Activated T-helper 9 cell treated with anti-CD3 and anti-CD28 coated beads, Interleukin-2, amount 50 U/mL, for 16 hours (primary cell): ENCODE measurements around the gene KIF23.

Source experiments
- DNase-seq: peaks from one replicate; pipeline ENCODE4 v3.0.0-alpha.2; 2020; ENCODE audit warnings: low read depth

Gene KIF23

DNA sequence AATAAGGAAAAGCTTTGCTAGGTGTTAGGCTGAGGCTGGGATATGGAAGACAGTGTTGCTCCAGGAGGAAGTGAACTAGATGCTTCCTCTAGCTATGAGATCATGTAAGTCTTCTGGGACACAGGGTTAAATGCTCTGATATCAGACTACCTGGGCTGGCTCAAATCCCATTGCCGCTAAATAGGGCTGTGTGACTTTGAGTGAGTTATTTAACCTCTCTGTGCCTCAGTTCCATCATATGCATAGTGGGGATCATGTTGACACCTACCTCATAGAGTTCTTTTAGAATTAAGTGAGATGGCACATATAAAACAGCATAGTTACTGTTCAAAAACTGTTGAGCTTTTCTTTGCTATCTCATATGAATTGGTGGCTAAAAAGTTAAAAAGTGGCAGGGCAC lies 51.1 kb downstream of the KIF23 start:
- DNase-seq = no peak

DNA sequence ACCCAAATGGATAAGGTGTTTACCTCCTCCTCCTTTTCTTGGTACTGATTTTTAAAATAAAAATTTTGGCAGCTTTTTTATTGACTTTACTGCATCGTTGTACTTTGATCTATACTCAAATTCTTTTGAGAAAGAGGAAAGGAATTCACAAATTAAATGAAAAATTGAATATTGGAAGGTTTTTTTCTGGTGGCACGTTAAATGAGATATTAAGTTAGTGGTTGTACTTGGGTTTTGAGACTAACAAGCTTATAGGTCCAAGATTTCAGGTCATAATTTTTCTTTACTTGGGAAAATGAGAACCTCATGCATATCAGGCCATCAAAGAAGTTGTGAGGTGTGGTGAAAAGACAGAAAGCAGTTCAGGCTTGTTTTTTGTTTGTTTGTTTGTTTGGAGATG lies 52.6 kb downstream of the KIF23 start:
- DNase-seq = no peak

DNA sequence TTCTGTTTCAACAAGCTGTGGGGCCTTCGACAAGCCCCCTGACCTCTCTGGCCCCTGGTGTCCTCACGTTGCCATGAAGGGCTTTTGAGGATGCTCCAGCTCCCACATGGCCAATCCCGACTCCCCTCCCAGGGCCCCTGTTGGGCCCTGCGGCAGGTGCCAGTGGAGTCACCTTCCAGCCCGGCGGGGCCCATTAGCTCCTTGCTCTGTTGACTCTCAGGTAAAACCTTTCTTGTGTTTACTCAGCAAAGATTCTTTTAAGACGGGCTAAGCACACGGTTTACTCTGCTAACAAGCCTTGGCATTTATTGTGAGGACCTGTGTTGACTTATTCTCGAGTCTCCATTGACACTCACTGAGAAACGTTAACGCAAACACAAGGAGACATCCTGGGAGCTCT lies 53.5 kb downstream of the KIF23 start:
- no peak for DNase-seq

DNA sequence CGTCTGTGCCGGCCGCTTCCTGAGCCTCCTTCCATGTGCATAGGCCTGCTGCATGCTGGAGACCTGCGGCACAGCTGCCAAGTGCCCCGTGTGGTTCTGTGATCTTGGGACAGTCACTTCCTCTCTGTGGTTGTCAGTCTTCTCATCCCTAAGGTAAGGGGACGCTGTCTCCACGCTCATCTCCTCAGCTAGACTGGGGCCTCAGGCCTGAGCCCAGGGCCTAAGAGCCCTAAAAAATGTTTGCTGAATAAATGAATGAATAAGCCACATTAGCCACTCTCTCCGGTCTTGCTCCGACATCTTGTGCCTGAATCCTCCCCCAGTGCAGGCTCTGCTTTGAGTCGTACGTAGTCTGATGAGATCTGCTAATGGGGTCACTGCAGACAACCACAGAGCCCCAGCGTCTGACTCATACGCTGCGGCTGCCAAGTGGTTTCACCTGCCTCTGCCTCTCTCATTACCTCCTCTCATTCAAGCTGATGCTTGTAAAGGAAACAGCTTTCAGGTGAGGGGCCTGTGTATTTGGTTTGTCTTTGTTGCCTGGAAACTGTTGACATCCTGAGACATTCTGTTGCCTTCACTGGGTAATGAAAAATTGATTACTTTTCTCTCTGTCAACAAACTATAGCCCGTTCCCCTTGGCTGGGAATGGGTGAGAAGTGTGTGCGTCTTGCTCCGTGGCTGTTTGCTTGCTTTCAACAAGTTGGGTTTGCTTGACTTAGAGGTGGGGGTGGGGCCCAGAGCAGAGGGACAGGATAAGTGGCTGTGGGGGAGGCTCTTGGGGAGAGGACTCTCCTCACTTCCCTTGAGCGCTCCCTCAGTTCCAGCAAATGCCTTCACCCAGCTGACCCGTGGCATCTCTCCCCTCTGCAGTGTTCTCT lies 54.3 kb downstream of the KIF23 start:
- DNase-seq = peak; percentile 77

DNA sequence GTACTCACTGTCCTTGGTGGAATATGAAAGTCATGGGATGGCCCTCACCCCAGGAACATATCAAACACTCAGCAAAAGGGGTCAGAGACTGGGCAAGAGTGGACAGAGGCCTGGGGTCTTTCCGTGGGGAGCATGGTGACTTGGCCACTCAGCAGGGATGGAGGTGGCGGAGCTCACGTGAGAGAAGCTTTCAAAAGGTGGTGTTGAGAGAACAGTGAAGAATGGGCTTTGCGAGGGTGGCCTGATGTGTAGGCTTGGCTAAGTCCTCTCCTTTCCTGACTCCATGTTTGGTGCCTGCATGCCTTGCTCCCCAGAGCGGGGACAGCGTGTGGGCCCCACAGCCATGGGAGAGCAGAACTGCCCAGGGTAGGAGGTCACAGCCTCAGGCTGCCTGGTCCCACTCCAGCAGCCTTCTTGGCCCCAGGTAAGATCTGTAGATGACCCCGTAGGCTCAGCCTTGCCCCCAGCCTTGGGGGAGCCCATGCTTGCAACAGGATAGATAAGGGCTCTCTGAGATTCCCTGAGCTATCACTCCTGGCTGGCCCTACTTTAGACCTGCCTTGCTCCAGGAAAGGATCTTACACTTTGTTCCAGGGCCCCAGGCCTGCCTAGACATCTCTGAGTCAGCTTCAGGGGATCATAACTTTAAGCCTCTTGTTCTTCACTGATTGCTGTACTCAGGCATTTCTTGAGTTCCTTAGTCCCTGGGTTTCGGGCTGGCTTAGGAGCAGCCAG lies 55.5 kb downstream of the KIF23 start:
- no peak for DNase-seq

DNA sequence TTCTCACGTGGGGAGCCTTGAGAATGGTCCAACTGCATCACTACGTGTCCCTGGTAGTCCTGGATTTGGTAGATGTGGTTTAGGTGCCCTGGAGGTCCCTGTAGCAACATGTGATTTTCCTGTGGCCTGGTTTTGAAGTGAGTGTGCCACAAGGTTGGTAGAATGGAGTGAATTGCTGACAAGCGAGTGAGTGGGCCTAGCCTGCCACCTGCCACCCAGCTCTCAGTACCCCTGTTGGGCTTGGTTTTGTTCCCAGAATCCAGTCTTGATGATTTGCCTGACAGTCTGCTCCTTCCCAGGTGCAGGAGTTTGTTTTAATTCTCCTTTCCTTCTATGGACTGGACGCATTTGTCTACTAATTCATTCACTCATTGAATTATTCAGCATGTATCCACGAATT lies 57.9 kb downstream of the KIF23 start:
- no peak for DNase-seq

DNA sequence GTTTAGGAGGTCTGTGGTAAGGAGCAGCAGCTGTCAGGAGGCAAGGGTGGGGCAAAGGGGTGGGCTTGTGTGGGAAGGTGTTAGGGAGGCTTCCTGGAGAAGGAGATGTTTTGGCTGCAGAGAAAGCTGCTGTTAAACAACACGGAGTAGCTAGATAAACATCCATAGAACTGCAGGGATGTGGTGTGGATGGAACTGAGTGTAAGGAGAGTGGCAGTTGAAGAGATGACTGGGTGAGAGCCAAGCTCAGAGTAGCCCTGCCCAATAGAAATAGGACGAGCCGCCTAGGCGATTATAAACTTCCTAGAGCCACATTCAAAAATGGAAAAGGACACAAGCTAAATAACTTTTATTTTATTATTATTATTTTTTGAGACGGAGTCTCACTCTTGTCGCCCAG lies 58.4 kb downstream of the KIF23 start:
- DNase-seq = no peak

DNA sequence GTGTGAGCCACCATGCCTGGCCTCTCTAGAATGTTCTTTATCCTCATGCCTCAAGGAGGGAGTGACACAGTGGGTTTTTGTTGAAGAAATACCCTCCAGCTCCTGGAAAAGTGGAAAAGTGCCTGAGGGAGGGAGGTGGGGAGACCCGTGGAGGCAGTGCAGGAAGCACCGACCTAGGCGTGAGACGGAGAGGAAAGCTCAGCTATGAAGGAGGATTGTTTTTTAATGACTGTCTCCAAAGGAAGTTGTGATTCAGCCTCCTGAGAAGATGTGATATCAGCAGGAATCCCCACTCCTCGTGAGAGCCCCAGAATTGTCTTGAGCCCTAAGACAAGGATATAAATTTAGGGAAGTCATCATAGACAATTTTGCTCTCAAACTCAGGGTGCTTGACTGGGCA lies 60.1 kb downstream of the KIF23 start:
- DNase-seq = no peak

DNA sequence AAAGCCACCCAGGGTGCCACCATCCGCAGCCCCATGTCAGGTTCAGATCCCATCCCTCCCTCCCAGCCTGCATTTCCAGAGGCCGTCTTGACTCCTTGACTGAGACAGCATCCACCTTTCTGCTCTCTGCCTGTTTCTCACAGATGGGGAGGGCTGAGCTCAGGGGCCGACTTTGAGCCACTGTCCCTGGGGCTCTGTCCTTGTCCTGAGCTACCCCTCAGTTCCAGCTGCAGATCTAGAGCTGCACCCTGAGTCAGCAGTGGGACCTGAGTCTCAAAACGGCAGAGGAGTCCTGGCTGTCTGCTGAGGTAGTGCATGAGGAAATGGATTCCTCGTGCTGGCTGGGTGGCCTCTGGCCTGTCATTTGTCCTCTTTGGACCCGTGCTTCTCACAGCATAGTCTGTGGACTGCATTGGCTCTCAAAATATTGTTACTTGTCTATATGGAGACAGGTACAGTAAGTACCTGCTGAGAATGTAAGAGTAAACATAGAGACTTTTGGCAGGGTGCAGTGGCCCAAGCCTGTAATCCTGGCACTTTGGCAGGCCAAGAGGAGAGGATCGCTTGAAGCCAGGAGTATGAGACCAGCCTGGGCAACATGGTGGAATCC lies 60.8 kb downstream of the KIF23 start:
- DNase-seq = no peak

DNA sequence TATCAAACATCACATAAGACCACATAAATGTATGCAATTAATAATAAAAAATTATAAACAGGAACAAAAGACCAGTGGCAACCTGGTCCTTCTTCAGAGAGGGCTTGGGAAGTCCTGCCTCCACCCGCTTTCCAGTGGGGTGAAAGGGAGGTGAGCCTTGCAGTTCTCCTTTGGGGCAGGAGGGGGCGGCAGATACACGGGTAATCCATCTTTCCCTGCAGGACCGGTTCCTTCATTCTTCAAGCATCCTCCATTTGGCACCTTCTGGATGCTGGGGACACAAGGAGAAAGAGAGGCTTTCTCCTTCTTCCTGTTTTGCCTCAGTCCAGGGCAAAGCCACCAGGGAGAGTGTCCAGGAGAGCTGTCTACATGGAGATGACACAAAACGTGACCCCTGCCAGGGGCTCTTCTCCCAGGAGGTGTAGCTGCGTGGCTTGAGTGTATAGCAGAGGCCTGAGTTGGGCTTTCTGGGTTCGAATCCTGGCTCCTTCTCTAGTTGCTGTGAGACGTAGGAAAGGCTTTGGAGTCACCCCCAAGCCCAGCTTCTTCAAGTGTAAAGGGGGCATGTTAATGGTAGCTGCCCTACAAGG lies 61.7 kb downstream of the KIF23 start:
- peak; percentile 58 for DNase-seq

DNA sequence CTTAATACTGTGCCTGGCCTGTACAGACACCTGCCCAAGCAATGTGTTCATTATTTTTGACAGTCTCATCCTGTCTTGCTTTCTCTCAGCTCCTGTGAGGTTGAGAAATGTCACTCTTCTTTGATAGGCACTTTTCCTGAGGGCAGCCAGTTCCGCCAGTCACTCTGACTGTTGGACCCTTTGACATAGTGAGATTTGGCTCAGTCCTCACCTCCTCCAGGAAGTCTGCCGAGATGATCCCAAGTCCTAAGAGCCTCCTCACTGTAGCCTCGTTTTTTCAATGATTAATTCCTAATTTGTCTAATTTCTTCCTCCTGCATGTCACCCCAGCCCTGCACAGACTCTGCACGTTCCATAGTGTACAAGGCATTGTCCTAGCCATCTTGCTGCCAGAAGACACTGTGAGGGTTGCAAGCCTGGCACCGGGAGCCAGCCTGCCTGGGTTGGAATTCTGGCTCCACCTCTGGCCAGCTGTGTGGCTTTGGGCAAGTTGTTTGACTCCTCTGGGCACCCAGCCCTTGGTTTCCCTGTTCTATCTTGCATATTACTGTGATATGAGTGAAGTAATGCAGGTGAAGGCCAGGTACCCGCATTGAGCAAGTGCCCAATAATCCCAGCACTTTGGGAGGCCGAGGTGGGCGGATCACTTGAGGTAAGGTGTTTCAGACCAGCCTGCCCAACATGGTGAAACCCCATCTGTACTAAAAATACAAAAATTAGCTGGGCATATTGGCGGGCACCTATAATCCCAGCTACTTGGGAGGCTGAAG lies 62.7 kb downstream of the KIF23 start:
- no peak for DNase-seq

DNA sequence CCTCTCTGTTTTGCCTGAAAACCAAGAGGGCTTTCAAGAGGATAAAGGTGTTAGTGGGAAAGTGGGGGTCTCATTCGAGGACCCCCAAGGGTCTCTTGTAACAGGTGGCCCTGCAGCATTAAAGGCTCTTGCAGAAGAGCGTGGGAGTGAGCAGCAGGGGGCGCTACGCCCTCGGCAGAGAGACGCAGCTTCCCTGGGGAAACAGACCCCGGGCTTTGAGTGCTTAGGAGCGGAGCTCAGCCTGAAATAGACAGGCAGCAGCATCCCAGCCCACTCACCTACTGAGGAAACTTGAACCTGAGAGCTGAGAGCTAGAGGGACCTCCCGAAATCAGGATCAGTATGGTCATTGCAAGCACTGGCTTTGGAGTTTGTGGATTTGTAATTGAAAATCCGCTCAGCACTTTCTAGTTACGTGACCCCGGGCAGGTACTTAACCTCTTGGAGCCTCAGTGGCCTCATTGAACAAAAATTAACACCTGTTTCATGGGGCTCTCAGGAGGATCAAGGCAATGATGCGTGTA lies 64.2 kb downstream of the KIF23 start:
- peak; percentile 28 for DNase-seq

DNA sequence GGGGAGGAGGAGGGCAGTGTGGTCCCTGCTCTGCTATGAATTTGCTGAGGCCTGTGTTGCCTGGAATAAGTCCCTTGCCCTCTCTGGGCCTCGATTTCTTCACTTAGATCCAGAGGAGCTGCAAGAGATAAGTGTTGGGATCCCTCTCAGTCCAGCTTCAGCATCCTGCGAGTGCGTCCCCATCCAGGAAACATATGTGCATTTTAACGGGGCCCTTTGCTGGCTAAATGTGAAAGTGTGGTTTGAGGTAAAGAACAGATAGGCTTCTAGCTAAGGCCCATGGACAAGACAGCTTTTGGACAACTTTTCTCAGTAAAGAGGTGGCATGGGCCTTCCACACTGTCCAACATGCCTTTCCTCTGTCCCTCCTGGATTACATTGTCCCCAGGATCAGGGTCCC lies 64.9 kb downstream of the KIF23 start:
- no peak for DNase-seq

DNA sequence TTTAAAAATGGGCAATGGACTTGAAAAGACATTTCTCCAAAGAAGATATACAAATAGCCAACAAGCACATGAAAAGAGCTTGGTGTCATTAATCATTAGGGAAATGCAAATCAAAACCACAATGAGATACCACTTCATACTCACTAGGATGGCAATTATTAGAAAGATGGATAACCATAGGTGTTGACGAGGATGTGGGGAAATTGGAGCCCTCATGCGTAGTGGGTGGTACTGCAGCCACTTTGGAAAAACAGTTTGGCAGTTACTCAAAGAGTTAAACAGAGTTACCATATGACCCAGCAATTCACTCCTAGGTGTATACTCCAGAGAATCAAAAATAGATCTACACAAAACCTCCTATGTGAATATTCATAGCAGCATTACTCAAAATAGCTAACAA lies 65.8 kb downstream of the KIF23 start:
- no peak for DNase-seq

DNA sequence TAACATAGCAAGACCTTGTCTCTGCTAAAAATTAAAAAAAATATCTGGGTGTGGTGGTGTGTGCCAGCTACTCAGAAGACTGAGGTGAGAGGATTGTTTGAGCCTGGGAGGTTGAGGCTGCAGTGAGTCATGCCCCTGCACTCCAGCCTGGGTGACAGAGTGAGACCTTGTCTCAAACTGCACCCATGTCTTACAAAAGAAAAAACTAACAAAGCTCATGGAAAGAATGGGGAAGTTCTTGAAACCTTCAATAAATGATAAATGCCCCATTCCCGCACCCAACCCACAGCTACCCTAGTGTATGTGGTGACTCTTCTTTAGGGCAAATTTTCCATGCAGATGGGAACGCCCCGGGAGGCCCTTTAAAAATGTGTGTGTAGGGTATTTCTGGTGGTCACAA lies 66.8 kb downstream of the KIF23 start:
- DNase-seq = no peak

DNA sequence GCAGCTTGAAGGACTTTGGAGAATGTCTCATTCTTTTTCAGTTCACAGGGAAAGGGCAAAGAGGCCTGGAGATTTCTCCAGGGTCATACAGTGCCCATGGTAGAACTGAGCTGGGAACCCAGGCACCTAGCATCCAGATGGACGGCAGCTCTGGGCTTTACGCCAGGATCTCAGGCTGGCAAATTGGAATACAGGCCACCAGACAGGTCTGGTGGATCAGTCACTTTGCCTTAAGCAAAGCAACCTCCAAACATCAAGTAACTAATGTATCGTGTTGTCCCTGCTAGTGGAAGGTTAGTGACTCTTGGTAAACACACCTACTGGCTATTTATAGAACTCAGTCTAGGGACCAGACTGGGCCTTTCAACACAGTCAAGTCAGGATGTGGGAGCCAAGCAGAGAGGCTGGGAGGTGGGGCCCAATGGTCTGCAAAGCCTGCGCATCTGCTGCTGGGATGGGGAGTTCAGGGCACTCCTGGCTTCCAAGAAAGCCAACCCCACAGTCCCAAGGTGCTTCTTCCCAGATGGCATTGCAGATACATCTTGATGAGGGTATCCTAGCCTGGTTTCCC lies 68.6 kb downstream of the KIF23 start:
- no peak for DNase-seq

DNA sequence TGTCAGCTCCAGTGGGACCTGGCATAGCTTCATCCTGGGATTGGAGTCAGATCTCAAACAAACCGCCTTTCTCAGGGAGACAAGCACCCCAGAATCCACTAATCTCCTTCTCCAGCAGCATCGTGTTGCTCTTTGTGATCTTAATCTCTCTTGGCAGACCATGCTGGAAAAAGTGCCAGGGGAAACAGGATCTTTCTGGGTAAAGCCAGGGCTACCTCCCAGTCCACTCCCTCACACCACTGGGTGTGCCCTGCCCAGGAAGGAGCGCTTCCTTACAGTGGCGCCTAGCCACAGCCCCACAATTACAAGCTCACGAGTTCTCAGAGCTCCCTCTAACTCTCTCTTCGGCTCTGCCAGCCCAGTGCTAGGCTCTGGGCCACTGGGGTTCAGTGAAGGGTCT lies 70.7 kb downstream of the KIF23 start:
- DNase-seq = no peak

DNA sequence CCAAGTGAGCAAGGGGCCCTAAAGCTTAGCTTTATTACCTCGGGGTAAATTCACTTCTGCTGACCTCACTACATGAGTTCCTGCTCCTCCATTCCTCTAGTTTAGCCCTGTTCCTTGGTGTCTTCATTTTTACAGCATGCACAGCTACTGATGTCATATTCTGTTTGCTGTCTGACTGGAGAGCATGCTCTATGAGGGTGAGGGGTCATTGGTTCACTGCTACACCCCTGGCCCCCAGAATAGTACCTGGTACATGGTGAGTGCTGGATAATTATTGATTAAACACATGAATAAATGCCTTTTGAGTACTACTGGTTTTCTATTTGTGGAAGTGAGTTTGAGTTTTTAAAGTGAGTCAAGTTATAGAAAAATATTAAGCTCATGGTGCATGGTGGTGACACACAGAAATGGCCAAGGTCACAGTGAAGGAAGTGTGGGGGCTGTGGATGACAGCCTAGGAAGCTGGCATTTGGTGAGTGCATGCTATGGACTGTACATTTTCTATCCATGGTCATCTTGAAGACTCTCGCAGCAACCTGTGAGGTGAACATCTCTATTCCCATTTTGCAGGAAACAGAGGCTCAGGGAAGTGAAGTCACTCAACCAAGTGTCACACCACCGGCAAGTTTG lies 72.4 kb downstream of the KIF23 start:
- DNase-seq = no peak

DNA sequence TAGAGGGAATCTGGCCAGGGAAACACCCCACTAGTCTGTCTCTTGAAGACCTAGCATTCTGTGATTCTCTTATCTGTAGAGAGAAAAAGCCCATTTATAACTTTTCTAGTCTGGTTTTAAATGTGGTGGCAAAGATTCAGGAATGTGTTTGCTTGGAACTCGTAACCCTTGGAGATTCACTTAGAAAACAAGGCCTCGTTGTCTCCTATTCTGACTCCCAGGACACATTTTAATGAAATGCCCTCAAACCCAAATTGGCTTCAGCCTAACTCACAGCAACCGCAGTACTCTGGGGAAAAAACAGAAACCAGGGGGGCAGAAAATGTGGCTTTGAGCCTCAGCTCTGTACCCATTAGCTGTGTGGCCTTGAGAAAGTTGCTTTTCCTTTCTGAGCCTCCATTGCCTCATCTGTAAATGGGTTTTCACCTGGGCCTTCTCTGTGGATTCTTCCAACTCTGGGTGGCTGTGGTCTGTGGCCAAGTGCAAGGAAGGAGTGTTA lies 75.0 kb downstream of the KIF23 start:
- DNase-seq = no peak

DNA sequence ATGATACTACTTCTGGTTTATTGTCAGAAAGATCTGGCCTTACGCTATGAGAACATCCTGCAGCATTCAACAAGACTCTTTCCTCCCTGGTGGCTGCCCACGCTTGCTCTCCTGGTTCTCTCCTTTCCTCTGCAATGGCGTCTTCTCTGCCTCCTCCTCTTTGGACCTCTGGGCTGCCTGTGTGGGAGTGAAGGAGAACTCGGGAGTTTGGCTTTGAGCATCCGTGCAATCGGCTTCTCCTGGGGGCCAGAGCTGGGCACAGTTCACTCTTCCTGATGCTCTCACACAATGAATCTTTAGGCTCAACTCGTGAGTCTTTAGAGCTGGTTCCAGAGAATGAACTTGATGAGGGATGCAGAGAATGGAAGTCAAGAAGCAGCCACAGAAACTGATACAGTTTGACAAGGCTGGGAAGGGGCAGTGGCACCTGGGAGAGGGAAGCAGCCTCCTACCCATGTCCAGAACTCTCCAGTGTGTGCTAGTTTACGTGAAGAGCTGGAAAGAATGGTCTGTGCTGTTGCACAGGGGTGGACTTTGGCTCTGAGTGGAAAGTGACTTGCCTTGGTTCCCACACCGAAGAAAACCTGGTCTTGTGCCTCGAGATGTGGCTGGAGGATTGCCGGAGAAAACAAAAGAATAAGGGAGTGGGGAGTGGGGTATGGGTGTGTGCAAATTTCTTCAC lies 76.3 kb downstream of the KIF23 start:
- no peak for DNase-seq
